Cortex of kidney (tissue), 1 donor: ENCODE data around the gene FAM53C.
"Not testable (repeated sequence)": the region's sequence is repeated elsewhere in the genome, so short reads cannot be mapped to it uniquely, and the experiment has no call there.

Experiments
- DNase-seq: peaks from one replicate; lab custom pipeline; 2025; lab: John Stamatoyannopoulos, UW

Gene FAM53C

DNA sequence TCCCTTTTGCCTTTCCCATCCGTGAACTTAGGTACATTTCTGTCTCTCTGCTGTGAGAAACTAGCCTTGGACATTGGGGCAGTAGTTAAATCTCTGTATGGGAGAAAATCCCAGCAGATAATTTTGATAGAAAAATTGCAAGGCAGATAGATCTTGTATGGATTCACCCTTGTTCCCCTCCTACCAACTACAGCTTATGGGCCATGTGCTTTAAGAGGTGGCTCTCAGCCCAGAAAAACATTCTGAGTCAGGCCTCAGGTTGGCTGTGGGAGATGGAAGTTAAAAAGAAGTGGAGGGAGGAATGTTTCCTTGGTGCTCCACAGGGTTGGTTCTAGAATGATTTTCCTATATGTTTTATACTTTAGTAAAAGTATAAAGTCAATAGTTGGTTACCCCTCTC is 13.0 kb downstream of the FAM53C start:
- no peak for DNase-seq

DNA sequence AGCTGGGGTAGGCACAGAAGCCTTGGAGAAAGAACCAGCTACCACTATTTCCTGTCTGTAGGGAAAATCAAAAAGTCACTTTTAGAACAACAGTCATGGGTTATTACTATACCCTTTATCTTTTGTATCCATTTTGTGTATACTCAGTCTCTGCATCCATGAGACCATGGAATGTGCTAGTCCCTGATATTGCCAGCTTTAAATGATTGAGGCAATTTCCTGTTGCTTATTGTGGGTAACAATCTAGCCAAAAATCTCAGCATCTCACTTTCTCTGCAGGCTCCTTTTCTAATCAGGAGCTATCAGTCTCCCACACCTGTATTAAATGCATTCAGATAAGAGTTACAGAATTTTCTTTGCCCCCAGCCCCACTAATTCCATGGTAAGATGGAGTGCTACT is 13.5 kb downstream of the FAM53C start:
- DNase-seq, result no peak

DNA sequence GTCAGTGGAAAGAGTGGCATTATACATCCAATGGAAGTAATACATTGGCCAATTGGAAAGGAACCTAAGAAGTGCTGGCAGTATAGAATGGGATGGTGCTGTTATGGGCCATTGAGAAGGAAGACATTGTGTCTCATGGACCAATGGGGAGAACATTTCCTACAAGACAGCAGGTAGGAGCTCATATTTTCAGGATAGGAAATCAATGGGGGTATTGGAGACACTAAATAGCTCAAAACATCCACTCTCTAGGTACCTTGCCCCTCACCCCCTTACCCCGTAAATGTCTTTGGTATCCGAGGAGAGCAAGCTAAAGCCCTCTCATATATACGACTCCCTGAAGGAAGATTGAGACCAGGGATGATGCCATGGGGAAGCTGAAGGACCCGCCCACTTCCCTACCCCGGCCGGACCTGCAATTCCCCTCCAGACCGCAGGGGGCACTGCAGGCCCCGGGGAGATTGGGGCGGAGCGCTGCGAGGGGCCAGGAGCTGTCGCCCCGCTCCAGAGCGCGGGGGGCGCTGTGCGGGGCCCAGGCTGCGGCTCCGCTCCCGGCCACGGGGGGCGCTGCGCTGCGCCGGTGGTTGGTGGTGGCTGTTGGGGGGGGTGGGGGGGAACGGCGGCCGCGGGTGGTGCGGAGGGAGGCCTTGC is 14.1 kb downstream of the FAM53C start, which contains the start of gene KDM3B:
Gene KDM3B (plus strand): TSS at position 615 of the 651 bp plus-strand sequence. CDS start 111 bp downstream, outside the sequence.
- no peak for DNase-seq

DNA sequence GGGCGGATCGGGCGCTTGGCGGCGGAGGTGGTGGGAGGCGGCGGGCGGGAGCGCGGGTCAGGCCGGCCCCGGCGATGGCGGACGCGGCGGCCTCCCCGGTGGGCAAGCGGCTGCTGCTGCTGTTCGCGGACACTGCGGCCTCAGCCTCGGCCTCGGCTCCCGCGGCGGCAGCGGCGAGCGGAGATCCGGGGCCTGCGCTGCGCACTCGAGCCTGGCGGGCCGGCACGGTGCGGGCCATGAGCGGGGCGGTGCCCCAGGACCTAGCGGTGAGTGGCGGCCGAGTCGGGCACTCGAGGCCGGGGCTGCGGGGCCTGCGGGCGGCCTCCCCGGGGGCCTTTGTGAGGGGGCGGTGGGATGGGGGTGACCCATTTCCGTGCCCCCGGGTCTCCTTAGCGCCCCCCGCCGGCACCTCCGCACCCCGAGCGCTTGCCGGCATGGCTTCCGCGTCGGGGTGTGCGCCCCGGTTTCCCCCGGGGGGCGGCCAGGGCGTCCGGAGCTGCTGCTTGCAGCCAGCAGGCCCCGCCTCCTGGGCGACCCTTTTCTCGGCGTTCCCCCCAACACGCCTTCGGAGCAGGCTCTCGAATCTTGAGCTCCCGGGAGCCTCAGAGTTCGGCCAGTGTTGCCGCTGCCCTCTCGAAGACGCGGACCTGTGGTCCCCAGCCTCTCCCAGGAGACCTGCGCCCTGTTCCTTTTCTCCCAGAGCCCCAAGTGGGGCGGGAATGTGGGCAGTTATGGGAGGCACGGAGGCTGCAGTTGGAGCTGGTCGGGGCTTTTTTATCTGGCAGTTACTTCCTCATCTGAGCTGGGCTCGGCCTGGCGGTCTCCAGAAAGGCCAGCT is 14.9 kb downstream of the FAM53C start:
- DNase-seq, result no peak

DNA sequence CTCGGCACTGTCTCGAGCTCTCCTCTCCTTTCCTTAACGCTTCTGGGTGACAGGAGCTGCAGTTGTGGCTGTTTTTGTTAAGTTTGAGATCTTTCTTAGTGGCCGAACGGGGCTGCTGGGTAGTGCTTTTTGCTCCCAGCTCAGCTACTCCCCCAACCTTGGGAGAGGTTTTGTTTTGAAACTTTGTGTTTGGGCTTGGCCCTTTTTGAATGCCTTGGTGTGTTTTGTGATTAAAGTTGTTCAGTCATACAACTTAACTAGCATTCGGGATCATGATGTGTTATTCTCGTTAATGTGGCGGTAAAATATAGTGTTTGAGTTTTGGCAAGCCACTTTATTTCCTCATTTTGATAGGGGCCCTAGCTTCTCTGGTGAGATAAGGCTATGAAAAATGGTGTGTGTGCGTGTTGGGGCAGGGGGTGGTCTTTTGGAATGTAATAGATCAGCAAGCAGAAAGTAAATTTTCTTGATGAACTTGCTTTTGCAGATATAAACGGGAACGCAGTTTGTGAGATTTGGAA is 15.6 kb downstream of the FAM53C start:
- no peak for DNase-seq

DNA sequence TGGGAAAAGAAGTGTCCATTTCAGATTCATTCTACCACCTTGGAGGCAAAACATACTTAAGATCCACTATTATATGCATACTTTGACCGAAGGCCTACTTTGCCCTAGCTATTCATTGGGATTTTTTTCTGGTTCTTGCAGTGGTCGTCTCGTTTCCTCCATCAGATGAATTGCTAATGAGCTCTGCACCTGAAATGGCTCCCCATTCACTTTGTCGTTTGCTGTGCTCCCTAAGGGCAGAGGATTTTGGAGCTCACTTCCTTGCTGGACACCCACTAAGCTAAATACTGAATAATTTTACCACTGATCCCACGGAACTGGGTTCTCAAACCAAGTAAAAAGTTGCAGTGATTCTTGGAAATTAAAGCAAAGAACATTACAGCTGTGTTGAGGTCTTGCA is 16.3 kb downstream of the FAM53C start:
- no peak for DNase-seq

DNA sequence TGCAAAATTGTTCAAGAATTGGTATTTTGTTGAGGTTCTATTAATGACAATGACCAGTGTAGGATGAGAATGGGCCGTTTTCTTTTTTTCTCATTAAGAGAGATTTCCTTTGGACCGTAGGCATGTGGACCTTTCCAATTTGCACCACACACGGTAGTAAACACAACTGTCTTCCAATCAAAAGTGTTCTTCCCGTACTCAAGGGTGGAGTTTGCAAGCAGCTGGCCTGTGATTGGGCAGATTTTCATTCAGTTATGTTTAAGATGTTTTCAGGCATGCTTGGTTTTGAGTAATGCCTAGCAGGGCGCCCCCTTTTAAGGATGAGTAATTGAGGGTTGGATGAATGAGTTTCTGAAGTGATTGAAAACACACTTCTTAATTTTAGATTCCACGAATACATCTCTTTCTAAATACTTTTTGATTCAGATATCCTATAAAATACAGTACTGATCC is 16.9 kb downstream of the FAM53C start:
- DNase-seq, result no peak

DNA sequence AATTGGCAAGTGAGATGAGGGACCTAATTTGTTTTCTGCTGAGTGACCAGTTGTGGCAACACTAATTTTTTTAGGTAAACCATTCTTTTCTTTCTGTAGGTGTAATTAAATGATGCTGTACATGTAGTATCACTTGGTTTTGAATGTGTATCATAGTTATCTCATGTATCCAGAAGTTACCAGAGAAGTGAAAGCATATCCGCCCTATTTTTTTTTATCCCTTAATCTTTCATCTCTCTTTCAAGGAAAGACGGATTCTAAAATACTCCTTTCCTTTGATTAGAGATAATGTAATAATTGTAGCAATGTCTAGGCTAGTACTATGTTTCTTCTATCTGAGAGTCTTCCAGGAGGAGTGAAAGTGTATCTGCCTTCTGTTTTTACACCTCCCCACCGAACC is 21.6 kb downstream of the FAM53C start:
- no peak for DNase-seq

DNA sequence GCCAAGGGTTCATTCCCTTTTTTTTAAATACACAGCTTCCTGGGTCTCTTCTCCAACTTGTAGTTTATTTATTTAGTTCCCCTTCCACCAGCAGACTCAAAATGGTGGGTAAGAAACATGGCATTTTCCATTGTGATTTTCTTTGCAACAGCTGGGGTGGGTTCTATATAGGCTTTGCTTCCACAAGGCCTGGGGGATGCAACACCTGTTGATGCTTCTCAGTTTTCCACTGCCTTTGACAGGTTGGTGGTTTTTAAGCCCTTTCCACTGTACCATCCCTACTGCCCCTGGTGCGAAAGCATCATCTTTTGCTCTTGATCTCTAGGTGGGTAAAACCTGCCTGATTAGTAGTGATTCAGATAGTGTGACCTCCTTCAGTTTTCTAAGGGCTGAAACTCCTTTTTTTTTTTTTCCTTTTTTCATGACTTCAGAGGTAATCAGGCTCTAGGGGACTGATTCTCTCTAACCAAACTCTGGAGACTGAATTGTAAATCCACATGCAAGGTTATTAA is 22.9 kb downstream of the FAM53C start:
- DNase-seq, result no peak

DNA sequence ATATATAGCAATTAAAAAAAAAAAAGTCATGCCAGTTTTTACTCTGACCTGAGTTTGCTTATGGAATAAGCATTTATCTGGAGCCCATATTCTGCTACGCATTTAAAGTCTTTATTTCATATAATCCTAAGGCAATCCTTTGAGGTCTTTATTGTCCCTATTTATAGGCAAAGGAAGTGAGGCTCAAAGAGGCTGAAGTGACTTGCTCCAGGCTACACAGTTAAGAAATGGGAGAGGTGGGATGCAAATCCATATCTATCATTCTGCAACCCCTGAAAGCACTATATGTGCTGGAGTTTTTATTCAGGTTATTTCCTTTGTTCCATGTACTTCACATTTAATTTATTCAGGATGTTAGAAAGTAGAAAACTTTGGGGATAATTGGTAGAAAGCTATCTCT is 26.5 kb downstream of the FAM53C start:
- no peak for DNase-seq

DNA sequence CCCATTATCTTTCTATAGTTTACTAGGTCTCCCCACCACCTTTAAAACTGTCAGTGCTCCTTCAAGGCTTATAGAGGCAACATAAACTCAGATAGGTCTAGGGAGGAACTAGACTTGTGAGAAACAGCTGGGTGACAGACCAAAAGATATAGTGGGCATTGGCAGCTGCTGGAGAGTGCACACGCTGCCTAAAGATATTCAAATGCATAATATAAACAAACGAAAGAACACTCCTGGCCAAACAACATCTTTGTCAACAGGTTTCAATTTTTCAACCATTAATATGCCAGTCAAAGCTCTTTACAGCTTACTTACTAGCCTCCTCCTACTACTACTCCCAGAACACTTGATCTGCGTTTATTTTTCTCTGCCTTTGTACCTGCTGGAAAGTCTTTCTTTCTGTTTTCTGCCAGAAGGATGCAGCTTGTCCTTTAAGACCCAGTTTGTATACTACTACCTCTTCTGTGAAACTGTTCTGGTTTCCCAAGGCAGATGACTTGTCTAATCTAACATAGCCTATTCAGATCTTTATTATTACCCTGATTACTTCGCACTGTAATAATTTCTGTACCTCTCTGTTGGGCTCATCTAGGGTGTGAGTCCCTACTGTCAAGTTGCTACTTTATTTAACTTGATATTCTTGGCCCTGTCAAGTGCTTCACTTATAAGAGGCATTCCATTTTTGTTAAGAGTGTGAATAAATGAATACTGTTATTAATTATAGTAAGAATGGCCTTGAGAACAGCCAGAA is 28.7 kb downstream of the FAM53C start:
- DNase-seq, result no peak

DNA sequence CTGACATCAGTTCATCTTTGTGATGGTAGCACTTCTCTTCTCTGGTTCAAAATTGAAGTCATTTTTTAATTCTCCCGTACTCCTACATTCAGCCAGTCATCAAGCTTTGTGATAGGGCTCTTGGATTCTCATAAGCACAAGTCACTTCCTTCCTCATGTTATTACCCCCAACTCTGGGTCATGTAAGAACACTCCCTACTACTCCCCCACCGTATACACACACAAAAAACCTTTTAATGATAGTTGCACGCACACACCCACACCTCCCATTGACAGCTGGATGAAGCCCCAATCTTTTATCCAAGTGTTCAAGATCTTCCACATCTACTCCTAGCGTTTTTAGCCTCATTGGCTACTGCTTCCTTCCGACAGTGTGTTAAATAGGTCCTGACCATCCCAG is 31.2 kb downstream of the FAM53C start:
- no peak for DNase-seq

DNA sequence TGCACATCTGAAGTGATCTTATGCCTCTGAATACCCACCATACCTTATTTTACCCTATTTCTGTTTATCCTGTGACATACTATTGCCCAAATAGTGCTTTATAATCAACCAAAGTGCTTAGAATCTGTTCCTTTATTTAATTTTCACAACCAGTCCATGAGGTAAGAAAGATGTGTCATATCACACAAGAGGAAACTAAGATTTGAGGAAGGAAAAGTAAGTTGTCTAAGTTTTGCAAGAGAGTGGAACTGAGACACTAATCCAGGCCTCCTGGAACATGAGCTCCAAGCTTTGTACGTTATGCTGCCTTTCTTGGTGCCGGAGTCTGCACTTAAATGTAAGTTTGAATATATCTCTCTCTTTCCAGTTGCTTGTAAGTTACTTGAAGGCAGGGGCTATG is 31.6 kb downstream of the FAM53C start:
- no peak for DNase-seq

DNA sequence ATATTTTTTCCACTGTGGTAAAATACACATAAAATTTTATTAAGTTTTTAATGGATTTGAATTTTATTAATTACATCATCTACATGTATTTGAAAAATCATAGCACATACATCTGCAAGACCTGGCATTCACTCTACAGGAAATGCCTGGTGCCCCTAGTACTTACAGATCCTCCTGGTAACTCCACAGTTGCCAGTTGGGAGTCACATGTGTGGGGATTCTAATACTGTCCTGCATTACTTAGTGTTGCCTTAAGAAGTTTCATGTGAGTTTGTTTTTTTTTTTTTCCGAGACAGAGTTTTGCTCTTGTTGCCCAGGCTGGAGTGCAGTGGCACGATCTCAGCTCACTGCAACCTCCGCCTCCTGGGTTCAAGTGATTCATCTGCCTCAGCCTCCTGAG is 32.5 kb downstream of the FAM53C start:
- DNase-seq, result no peak

DNA sequence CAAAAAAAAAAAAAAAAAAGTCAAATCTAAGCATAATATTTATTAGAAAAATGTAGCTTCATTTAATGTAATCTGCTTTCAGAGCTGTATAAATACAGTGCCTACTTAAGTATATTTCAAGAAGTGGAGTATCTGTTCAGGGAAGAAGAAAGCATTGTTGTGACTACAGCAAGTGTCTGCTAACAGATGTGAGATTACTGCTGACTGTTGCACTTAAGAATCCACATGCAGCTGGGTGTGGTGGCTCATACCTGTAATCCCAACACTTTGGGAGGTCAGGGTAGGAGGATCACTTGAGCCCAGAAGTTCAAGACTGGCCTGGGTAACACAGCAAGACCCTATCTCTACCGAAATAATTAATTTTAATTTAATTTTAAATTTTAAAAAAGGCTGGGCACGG is 33.4 kb downstream of the FAM53C start:
- DNase-seq, result no peak

DNA sequence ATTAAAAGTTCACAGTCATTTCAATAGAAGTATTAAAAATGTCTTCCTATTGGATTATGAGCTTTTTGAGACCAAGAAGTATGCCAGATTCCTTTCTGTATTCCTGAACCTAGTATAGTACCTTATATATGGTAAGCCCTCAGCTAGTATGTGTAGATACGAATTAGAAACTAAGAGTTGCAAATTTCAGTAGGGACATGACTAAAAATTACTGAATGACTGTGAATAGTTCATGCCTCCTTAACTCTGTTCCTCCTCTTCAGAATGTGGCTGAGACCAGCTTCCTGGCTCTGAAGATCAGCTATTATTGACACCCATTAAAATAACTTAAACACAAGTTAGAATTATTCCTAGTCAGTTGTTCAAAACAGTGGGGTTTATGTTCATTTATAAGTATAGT is 34.2 kb downstream of the FAM53C start:
- no peak for DNase-seq

DNA sequence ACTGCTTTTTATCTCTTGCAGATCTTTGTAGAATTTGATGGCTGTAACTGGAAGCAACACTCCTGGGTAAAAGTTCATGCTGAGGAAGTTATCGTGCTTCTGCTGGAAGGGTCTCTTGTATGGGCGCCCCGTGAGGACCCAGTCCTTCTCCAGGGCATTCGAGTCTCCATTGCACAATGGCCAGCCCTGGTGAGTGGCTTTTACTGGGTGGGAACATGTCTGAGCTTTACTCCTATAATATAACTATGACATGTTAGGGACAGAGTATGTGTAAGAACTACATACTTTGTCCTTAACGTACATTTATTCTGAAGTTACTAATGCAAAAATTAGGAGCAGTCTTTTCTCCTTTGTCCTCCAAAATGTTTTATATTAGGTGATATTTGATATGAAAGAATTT is 34.6 kb downstream of the FAM53C start:
- DNase-seq, result no peak

DNA sequence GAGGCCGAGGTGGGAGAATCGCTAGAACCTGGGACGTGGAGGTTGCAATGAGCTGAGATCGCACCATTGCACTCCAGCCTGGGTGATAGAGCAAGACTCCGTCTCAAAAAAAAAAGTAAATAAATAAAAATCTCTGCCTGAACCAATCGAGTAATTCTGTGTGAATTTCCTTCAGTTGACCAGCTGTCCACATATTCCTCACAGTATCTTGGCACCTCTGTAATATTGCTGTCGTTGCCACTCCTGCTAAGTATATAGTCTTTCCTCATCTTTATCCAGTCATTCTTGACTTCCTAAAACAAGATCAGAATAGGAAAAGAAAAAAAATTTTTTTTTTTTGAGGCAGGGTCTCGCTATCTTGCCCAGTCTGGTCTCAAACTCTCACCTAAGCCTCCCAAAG is 44.3 kb downstream of the FAM53C start:
- no peak for DNase-seq

DNA sequence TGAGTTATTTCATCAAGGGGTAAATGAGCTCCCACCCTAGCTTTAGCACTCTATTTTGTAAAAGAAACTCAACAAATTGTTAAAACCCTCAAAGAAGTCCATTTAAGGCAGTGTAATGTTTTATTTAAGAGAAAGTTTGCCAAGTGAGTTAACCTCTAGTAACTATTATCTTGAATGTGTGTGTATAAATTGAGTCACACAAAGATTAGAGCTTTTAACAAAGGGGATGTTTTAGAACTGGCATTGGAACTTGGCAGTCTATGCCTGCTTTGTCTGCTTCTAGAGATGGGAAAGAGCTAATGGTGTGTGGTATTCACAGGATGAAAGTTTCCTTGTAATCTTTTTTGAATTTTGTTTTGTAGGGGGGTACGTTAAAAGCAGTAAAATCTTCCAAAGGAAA is 47.6 kb downstream of the FAM53C start:
- DNase-seq, result no peak

DNA sequence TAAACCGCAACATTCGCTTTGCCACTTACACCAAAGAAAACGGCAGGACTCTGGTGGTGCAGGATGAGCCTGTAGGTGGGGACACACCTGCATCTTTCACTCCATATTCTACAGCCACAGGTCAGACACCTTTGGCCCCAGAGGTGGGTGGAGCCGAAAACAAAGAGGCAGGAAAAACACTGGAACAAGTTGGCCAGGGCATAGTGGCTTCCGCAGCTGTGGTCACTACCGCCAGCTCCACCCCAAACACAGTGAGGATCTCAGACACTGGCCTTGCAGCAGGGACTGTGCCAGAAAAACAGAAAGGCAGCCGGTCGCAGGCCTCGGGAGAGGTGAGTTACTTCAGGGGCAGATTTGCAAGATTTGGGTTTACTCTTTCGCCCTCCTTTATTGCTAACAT is 48.2 kb downstream of the FAM53C start:
- no peak for DNase-seq

DNA sequence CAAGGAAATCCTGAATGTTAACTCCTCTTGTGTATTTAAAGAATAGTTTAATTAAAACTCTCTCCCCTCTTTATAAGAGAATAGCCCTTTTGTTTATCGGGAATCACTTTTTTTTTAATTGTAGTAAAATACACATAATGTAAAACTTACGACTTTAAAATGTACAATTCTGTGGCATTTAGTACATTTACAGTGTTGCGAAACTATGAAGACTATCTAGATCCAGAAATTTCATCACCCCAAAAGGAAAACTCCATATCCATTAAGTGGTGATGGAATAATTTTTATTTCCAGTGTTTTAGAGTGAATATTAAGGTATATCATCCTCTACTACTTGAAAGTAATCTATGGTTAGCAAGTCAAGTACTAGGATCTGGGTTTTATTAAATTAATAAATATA is 51.3 kb downstream of the FAM53C start:
- DNase-seq, result no peak

DNA sequence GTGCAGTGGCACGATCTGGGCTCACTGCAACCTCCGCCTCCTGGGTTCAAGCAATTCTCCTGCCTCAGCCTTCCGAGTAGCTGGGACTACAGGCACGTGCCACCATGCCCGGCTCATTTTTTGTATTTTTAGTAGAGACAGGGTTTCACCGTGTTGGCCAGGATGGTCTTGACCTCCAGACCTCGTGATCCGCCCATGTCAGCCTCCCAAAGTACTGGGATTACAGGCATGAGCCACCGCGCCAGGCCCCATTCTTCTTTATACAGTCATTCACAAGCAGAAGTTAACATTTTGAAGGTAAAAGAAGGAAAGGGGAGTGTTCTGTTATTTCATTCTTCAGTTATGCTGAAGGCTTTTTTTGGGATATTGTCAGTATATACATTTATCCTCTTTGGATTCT is 51.8 kb downstream of the FAM53C start:
- not testable (repeated sequence) for DNase-seq
